Stimulated activated CD4-positive, alpha-beta T cell treated with anti-CD3 and anti-CD28 coated beads, Interleukin-2, amount 100 ng/mL, for 4 hours (primary cell): ENCODE measurements around the gene C2orf74.

ENCODE experiments used
- DNase-seq: peaks from one replicate; pipeline ENCODE4 v3.0.0-alpha.2; 2020; ENCODE audit warnings: low read depth

The C2orf74 gene

GRCh38 chr2:61214171-61214570, 52.2 kb downstream of the C2orf74 start:
- DNase-seq: no peak
